SK-N-SH (cell line): ENCODE measurements around the gene RABL6.

ENCODE experiments used
- RCOR1 ChIP-seq: fragments of 150-350 bp; IDR thresholded peaks from 2 replicates; pipeline ENCODE4 v1.6.1; 2017; ENCODE audit warnings: antibody characterized with exemption, low read length
- YY1 ChIP-seq: IDR thresholded peaks from 2 replicates; pipeline ENCODE4 v1.4.0; 2012; ENCODE audit warnings: low read depth, mild to moderate bottlenecking
- TF ChIP-seq, protein P1 (sequence below): fragments of 200-600 bp; sonication (generic); IDR thresholded peaks from 2 replicates; pipeline ENCODE4 v1.6.1; 2017; ENCODE audit warnings: antibody characterized with exemption, mild to moderate bottlenecking, moderate library complexity
- TF ChIP-seq, protein P2 (sequence below): IDR thresholded peaks from 2 replicates; pipeline ENCODE4 v1.6.1; 2012; ENCODE audit warnings: mild to moderate bottlenecking, low read depth, low read length, moderate library complexity
- TF ChIP-seq, protein P3 (sequence below): IDR thresholded peaks from 2 replicates; pipeline ENCODE4 v1.4.0; 2012; ENCODE audit warnings: low read depth

DNA sequence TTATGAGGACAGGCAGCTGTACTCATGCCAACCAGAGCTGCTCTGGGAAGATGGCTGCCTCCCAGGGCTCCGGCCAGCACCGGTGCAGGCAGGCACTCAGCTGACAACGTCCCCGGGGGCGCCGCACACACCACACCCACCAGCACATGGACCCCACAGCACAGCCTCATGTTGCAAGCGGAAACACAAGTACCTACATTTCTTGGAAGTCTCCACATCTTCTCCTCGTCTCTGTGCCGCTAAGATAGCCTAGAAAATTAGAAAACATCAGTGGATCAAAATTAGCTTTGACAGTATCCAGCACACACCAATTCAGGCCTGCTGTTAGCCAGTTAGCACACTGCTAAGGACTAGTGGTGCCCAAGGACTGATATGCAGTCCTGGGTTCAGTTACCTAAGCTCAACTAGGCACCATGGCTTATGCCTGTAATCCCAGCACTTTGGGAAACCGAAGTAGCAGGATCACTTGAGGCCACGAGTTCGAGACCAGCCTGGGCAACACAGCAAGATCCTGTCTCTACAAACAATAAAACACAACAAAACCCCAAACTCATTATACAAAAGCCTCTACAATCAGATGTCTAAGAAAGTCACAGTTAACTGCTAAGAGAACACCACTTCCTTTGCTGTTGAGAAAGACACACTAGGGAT, 56.0 kb downstream of the RABL6 start:
- TF ChIP-seq, protein P1, sequence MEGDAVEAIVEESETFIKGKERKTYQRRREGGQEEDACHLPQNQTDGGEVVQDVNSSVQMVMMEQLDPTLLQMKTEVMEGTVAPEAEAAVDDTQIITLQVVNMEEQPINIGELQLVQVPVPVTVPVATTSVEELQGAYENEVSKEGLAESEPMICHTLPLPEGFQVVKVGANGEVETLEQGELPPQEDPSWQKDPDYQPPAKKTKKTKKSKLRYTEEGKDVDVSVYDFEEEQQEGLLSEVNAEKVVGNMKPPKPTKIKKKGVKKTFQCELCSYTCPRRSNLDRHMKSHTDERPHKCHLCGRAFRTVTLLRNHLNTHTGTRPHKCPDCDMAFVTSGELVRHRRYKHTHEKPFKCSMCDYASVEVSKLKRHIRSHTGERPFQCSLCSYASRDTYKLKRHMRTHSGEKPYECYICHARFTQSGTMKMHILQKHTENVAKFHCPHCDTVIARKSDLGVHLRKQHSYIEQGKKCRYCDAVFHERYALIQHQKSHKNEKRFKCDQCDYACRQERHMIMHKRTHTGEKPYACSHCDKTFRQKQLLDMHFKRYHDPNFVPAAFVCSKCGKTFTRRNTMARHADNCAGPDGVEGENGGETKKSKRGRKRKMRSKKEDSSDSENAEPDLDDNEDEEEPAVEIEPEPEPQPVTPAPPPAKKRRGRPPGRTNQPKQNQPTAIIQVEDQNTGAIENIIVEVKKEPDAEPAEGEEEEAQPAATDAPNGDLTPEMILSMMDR: no peak
- TF ChIP-seq RCOR1 (no peak), YY1 (no peak)
- TF ChIP-seq, protein P2, sequence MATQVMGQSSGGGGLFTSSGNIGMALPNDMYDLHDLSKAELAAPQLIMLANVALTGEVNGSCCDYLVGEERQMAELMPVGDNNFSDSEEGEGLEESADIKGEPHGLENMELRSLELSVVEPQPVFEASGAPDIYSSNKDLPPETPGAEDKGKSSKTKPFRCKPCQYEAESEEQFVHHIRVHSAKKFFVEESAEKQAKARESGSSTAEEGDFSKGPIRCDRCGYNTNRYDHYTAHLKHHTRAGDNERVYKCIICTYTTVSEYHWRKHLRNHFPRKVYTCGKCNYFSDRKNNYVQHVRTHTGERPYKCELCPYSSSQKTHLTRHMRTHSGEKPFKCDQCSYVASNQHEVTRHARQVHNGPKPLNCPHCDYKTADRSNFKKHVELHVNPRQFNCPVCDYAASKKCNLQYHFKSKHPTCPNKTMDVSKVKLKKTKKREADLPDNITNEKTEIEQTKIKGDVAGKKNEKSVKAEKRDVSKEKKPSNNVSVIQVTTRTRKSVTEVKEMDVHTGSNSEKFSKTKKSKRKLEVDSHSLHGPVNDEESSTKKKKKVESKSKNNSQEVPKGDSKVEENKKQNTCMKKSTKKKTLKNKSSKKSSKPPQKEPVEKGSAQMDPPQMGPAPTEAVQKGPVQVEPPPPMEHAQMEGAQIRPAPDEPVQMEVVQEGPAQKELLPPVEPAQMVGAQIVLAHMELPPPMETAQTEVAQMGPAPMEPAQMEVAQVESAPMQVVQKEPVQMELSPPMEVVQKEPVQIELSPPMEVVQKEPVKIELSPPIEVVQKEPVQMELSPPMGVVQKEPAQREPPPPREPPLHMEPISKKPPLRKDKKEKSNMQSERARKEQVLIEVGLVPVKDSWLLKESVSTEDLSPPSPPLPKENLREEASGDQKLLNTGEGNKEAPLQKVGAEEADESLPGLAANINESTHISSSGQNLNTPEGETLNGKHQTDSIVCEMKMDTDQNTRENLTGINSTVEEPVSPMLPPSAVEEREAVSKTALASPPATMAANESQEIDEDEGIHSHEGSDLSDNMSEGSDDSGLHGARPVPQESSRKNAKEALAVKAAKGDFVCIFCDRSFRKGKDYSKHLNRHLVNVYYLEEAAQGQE: no peak
- TF ChIP-seq, protein P3, sequence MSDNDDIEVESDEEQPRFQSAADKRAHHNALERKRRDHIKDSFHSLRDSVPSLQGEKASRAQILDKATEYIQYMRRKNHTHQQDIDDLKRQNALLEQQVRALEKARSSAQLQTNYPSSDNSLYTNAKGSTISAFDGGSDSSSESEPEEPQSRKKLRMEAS: no peak
